ENCODE results near the gene NECAB3. TPM values are rescaled to one million over a fixed set of nuclear protein-coding genes. Genes with fewer than 3 reads are reported as not detected.

Gene NECAB3
- total RNA-seq, 6 experiments from 2014 or later = 13.2 to 21.9 (median 19.2) TPM

- Histone ChIP-seq H3K9me3 (no peaks in the 10 kb centered on the region), H3K4me3 (no peak overlapping the region), H3K27me3 (no peaks in the 10 kb centered on the region), H3K4me1 (no peaks in the 10 kb centered on the region), H3K27ac (no peak overlapping the region), H3K36me3 (peaks cover 0 to 18% (median 4%) of the 10 kb centered on the region in 4 donors)
- 92% methylated on average over 4 of the region's 4 CpGs for WGBS (ENCODE audit: insufficient coverage, low coverage, low lambda C conversion rate, missing lambda C conversion rate)
- intact Hi-C loops (cut with DNase I) = no loop called here
- TF ChIP-seq CTCF (IDR thresholded peaks at IDR 0.05) (no peak), POLR2A (IDR thresholded peaks at IDR 0.05) (no peak)
- DNase-seq (no peak), ATAC-seq (no peak)
Observed at GRCh38 chr20:33630507-33630906, 43.7 kb downstream of the NECAB3 start.

GRCh38 chr20:33629979-33630378 lies 44.2 kb downstream of the NECAB3 start:
- Histone ChIP-seq H3K36me3 (peaks cover 0 to 23% (median 4%) of the 10 kb centered on the region in 4 donors), H3K4me1 (no peaks in the 10 kb centered on the region), H3K4me3 (no peak overlapping the region), H3K9me3 (no peaks in the 10 kb centered on the region), H3K27ac (no peak overlapping the region), H3K27me3 (no peaks in the 10 kb centered on the region)
- TF ChIP-seq POLR2A (IDR thresholded peaks at IDR 0.05) = no peak
- no peak for TF ChIP-seq CTCF (IDR thresholded peaks at IDR 0.05)
- no peak for ATAC-seq
- intact Hi-C loops (cut with DNase I) = no loop called here
- no peak for DNase-seq
- WGBS (ENCODE audit: insufficient coverage, low coverage, low lambda C conversion rate, missing lambda C conversion rate) = 87% methylated on average over 3 of the region's 5 CpGs

GRCh38 chr20:33629533-33629932 lies 44.7 kb downstream of the NECAB3 start:
- WGBS (ENCODE audit: insufficient coverage, low coverage, low lambda C conversion rate, missing lambda C conversion rate) = 94% methylated on average over 10 of the region's 10 CpGs
- ATAC-seq (no peak), DNase-seq (no peak)
- Histone ChIP-seq H3K4me1 (no peaks in the 10 kb centered on the region), H3K4me3 (no peak overlapping the region), H3K9me3 (no peaks in the 10 kb centered on the region), H3K27ac (no peak overlapping the region), H3K36me3 (peaks cover 0 to 27% (median 4%) of the 10 kb centered on the region in 4 donors), H3K27me3 (no peaks in the 10 kb centered on the region)
- TF ChIP-seq CTCF (IDR thresholded peaks at IDR 0.05) (no peak), POLR2A (IDR thresholded peaks at IDR 0.05) (no peak)
- intact Hi-C loops (cut with DNase I) = no loop called here

- WGBS (ENCODE audit: insufficient coverage, low coverage, low lambda C conversion rate, missing lambda C conversion rate) = 98% methylated on average over 4 of the region's 4 CpGs
- no peaks in the 10 kb centered on the region for H3K27me3 ChIP-seq
- no peak overlapping the region for H3K27ac ChIP-seq
- DNase-seq = no peak
- TF ChIP-seq POLR2A (IDR thresholded peaks at IDR 0.05) = no peak
- no peak for TF ChIP-seq CTCF (IDR thresholded peaks at IDR 0.05)
- no peaks in the 10 kb centered on the region for H3K4me1 ChIP-seq
- no peak for ATAC-seq
- no peaks in the 10 kb centered on the region for H3K9me3 ChIP-seq
- intact Hi-C loops (cut with DNase I) = no loop called here
- H3K36me3 ChIP-seq = peaks cover 0 to 37% (median 4%) of the 10 kb centered on the region in 4 donors
- no peak overlapping the region for H3K4me3 ChIP-seq
Observed at GRCh38 chr20:33627577-33628216, 46.5 kb downstream of the NECAB3 start.

Measured in right lobe of liver (tissue), 6 donors.